Gastrocnemius medialis (tissue), 4 donors: ENCODE data around the gene KIF26B.

Experiments used
- CTCF ChIP-seq, 5 experiments: fragments of 450-650 bp in 3 of 5; fragments of 200-600 bp in 2 of 5; sonication (generic) in 2 of 5; IDR thresholded peaks in 4 of 5; conservative IDR thresholded peaks in 1 of 5; 1 replicate in 4 of 5; 2 replicates in 1 of 5; pipeline ENCODE4 v1.5.1; 2016 to 2019; ENCODE audit warnings: antibody characterized with exemption in 5 of 5, mild to moderate bottlenecking in 3 of 5, moderate library complexity in 3 of 5
- POLR2A ChIP-seq, 2 donors: fragments of 450-650 bp; IDR thresholded peaks; one replicate each; pipeline ENCODE4 v1.6.1; 2017; ENCODE audit warnings: antibody characterized with exemption in 2 of 2, mild to moderate bottlenecking in 2 of 2, moderate library complexity in 2 of 2

DNA sequence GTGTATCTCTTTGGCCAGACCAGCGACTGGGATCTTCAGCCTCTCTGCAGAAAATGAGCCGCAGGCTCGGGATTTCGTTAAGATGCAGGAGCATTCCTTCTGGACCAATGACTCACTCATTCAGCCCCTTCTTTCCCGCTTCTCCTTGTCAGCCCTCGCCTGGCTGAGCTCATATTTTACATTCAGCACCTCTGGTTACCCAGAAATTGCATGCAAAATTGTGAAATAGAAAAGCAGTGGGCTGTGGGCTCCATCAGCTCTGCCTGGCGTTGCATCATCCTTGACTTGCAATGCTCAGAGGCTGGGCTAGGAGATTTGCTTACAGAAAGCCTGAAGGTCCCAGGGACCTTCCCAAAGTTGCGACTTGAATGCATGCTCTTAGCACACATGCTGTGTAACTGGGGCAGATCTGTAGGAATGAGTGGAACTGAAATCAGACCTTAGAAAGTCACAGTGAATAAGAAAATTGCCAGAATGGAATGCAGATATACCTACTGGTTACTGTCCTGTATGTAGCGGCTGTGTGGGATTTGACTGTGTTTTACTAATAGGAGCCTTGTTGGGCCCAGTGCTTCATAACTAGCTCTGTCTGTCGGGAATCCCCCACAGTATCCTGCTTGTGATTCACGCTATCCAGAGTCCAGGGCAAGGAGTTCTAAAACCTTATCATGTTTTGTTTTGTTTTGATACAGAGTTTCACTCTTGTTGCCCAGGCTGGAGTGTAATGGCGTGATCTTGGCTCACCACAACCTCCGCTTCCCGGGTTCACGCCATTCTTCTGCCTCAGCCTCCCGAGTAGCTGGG, 444.8 kb downstream of the KIF26B start:
- TF ChIP-seq CTCF (IDR thresholded peaks at IDR 0.05 in 4 of 5, conservative IDR thresholded peaks at IDR 0.05 in 1 of 5) (no peak), POLR2A (IDR thresholded peaks at IDR 0.05) (no peak)
